K562 (cell line): ENCODE results near the gene ADAMTS15. TPM values are rescaled to one million over a fixed set of nuclear protein-coding genes. Genes with fewer than 3 reads are reported as not detected.

Experiments
- FOXJ2 ChIP-seq: fragments of 200-800 bp; sonication (Bioruptor generic); IDR thresholded peaks from 2 replicates; pipeline ENCODE4 v1.6.1; 2016; ENCODE audit warnings: missing genetic modification characterization, missing compliant biosample characterization
- HMG20A ChIP-seq: fragments of 450-650 bp; formaldehyde crosslinking; conservative IDR thresholded peaks from 2 replicates; pipeline ENCODE4 v1.4.0; 2020; ENCODE audit warnings: mild to moderate bottlenecking, mixed read lengths
- polyA plus RNA-seq, 8 experiments: library from polyadenylated mRNA; depleted of rRNA in 4 of 8; stranded (reverse) in 5 of 8; unstranded in 3 of 8; fragments of >200 nt; fragmentation: Nextera tagmentation in 2 of 8; fragmentation: Illumina TruSeq in 1 of 8; extraction: Ambion mirVana in 2 of 8; extraction: Trizol in 1 of 8; gene quantifications; 2 replicates each; pipeline versions ENCODE4 v1.2.1 to v1.2.3, GENCODE V29; 2011 to 2014; ENCODE audit warnings: inconsistent platforms in 1 of 8, missing spikeins in 1 of 8
- total RNA-seq, 7 experiments: library from RNA; depleted of rRNA in 6 of 7; stranded (reverse); fragments of >200 nt in 6 of 7; fragmentation: Illumina TruSeq in 2 of 7; extraction: Trizol in 2 of 7; gene quantifications; 2 replicates each; pipeline versions ENCODE4 v1.2.1 to v1.2.3, GENCODE V29; 2011 to 2021; ENCODE audit warnings: low replicate concordance in 1 of 7
- TF ChIP-seq, protein P1 (sequence below): fragments of 450-650 bp; IDR thresholded peaks from 2 replicates; pipeline ENCODE4 v1.6.1; 2016; ENCODE audit warnings: low read depth
- TF ChIP-seq, protein P2 (sequence below): fragments of 250-450 bp; sonication (Bioruptor Pico); IDR thresholded peaks from 2 replicates; pipeline ENCODE4 v1.8.0; 2021; ENCODE audit warnings: borderline replicate concordance, mild to moderate bottlenecking, moderate library complexity; ENCODE audit not compliant: poor library complexity, severe bottlenecking

ADAMTS15 gene
- total and polyA plus RNA-seq, 9 of the 15 experiments (the other 6 are each of a cell fraction or from before 2014, with no cell fraction given): 0.04 TPM; not detected in 8

DNA sequence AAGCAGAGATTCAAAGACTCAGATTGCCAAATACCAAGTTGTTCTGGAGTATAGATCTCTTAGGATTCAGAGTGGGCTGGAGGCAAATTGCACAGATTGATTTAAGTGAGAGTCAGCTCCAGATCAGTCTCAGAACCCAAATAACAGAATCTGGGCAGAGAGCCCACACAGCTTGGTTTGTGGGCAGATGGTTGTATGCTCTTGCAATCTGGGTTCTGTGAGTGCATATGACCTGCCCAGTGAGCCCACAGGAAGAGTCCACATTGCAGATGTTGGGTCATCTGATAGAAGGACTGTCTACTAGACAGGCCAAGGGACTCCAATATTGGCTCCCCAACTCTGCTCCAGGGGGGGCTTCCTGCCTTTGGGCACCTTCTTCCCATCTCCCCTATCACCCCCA is 65.9 kb downstream of the ADAMTS15 start (continued):
- TF ChIP-seq, protein P1, sequence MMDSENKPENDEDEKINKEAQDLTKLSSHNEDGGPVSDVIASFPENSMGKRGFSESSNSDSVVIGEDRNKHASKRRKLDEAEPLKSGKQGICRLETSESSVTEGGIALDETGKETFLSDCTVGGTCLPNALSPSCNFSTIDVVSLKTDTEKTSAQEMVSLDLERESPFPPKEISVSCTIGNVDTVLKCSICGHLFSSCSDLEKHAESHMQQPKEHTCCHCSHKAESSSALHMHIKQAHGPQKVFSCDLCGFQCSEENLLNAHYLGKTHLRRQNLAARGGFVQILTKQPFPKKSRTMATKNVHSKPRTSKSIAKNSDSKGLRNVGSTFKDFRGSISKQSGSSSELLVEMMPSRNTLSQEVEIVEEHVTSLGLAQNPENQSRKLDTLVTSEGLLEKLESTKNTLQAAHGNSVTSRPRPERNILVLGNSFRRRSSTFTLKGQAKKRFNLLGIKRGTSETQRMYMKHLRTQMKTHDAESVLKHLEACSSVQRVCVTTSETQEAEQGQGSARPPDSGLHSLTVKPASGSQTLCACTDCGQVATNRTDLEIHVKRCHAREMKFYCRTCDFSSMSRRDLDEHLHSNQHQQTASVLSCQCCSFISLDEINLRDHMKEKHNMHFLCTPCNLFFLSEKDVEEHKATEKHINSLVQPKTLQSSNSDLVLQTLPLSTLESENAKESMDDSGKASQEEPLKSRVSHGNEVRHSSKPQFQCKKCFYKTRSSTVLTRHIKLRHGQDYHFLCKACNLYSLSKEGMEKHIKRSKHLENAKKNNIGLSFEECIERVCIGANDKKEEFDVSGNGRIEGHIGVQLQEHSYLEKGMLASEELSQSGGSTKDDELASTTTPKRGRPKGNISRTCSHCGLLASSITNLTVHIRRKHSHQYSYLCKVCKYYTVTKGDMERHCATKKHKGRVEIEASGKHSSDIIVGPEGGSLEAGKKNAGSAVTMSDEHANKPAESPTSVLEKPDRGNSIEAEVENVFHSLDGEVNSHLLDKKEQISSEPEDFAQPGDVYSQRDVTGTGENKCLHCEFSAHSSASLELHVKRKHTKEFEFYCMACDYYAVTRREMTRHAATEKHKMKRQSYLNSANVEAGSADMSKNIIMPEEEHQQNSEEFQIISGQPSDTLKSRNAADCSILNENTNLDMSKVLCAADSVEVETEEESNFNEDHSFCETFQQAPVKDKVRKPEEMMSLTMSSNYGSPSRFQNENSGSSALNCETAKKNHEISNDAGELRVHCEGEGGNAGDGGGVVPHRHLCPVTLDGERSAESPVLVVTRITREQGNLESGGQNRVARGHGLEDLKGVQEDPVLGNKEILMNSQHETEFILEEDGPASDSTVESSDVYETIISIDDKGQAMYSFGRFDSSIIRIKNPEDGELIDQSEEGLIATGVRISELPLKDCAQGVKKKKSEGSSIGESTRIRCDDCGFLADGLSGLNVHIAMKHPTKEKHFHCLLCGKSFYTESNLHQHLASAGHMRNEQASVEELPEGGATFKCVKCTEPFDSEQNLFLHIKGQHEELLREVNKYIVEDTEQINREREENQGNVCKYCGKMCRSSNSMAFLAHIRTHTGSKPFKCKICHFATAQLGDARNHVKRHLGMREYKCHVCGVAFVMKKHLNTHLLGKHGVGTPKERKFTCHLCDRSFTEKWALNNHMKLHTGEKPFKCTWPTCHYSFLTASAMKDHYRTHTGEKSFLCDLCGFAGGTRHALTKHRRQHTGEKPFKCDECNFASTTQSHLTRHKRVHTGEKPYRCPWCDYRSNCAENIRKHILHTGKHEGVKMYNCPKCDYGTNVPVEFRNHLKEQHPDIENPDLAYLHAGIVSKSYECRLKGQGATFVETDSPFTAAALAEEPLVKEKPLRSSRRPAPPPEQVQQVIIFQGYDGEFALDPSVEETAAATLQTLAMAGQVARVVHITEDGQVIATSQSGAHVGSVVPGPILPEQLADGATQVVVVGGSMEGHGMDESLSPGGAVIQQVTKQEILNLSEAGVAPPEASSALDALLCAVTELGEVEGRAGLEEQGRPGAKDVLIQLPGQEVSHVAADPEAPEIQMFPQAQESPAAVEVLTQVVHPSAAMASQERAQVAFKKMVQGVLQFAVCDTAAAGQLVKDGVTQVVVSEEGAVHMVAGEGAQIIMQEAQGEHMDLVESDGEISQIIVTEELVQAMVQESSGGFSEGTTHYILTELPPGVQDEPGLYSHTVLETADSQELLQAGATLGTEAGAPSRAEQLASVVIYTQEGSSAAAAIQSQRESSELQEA: no peak
- no peak for TF ChIP-seq FOXJ2 (tag)
- no peak for TF ChIP-seq HMG20A
- TF ChIP-seq, protein P2, sequence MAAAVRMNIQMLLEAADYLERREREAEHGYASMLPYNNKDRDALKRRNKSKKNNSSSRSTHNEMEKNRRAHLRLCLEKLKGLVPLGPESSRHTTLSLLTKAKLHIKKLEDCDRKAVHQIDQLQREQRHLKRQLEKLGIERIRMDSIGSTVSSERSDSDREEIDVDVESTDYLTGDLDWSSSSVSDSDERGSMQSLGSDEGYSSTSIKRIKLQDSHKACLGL (CRISPR knock-in tag): no peak
- TF ChIP-seq, all 486 proteins: peak for 0
